Measurements from ENCODE around the gene HCFC1.

DNA sequence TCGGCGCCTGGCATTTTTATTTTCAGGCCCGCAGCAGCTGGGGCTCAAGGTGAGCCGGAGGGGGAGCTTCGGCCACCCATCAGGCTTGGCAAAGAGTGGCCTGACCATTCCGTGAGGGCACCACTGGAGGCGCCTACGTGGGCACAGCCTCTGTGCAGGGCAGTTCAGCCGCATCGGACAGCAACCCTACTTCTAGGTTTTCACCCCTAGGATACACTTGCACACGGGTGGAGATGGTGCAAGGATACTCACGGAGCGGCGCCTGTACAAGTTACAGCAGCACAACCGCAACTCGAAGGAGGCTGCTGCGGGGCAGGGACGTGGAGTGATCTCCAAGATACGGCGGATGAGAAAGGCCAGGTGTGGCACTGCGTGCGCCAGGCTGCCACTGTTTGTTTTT lies 10.8 kb downstream of the HCFC1 start:
- TF ChIP-seq, protein P1, sequence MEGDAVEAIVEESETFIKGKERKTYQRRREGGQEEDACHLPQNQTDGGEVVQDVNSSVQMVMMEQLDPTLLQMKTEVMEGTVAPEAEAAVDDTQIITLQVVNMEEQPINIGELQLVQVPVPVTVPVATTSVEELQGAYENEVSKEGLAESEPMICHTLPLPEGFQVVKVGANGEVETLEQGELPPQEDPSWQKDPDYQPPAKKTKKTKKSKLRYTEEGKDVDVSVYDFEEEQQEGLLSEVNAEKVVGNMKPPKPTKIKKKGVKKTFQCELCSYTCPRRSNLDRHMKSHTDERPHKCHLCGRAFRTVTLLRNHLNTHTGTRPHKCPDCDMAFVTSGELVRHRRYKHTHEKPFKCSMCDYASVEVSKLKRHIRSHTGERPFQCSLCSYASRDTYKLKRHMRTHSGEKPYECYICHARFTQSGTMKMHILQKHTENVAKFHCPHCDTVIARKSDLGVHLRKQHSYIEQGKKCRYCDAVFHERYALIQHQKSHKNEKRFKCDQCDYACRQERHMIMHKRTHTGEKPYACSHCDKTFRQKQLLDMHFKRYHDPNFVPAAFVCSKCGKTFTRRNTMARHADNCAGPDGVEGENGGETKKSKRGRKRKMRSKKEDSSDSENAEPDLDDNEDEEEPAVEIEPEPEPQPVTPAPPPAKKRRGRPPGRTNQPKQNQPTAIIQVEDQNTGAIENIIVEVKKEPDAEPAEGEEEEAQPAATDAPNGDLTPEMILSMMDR (IDR thresholded peaks at IDR 0.05), result no peak
- no peak for TF ChIP-seq POLR2A (IDR thresholded peaks at IDR 0.05)

Measured in lower leg skin (tissue), 3 donors.